PC-9 (cell line): ENCODE data around the gene ODC1. TPM values are rescaled to one million over a fixed set of nuclear protein-coding genes. Genes with fewer than 3 reads are reported as not detected.

Experiments used
- BruUV-seq: library from RNA; stranded (reverse); fragments of 400-500 nt; replicated peaks from 2 replicates; lab custom pipeline; 2021; lab: Mats Ljungman, UMichigan
- CTCF ChIA-PET: fragments of 300-600 bp; sonication (Branson Sonifier 250); formaldehyde crosslinking; loops from one replicate; lab custom pipeline; 2022; ENCODE audit warnings: antibody characterized with exemption; lab: Charles Lee
- POLR2A ChIA-PET: fragments of 300-600 bp; sonication (Branson Sonifier 250); formaldehyde crosslinking; loops from one replicate; lab custom pipeline; 2022; ENCODE audit warnings: antibody characterized with exemption; ENCODE audit not compliant: unreplicated experiment; lab: Charles Lee
- DNase-seq, 2 experiments: peaks; one replicate each; pipeline versions ENCODE4 v3.0.0 to v3.0.0-alpha.2; 2015 to 2022; ENCODE audit warnings: mixed read lengths in 1 of 2
- H2AFZ ChIP-seq: fragments of 200-600 bp; sonication (generic); 2 replicates; pipeline ENCODE4 v1.8.1; 2017; ENCODE audit warnings: antibody characterized with exemption
- H3F3A ChIP-seq: fragments of 200-600 bp; sonication (generic); 2 replicates; pipeline ENCODE4 v1.8.1; 2017; ENCODE audit warnings: antibody characterized with exemption, mild to moderate bottlenecking, low read depth; ENCODE audit not compliant: insufficient read depth
- H3K27ac ChIP-seq: fragments of 200-600 bp; sonication (generic); 2 replicates; pipeline ENCODE4 v1.6.1; 2016; ENCODE audit warnings: mixed run types
- H3K27me3 ChIP-seq: fragments of 200-600 bp; sonication (generic); 2 replicates; pipeline ENCODE4 v1.6.1; 2016; ENCODE audit warnings: low read depth, mixed run types; ENCODE audit not compliant: insufficient read depth
- H3K36me3 ChIP-seq: fragments of 200-600 bp; sonication (generic); 2 replicates; pipeline ENCODE4 v1.6.1; 2016; ENCODE audit warnings: low read depth, mixed run types
- H3K4me1 ChIP-seq: fragments of 200-600 bp; sonication (generic); replicated peaks from 2 replicates; pipeline ENCODE4 v1.6.1; 2016; ENCODE audit warnings: mixed run types; ENCODE audit not compliant: insufficient read depth
- H3K4me2 ChIP-seq: fragments of 200-600 bp; sonication (generic); 2 replicates; pipeline ENCODE4 v1.6.1; 2017; ENCODE audit warnings: mixed run types
- H3K4me3 ChIP-seq: fragments of 200-600 bp; sonication (generic); 2 replicates; pipeline ENCODE4 v1.6.1; 2016; ENCODE audit warnings: mixed run types
- H3K79me2 ChIP-seq: fragments of 200-600 bp; sonication (generic); 2 replicates; pipeline ENCODE4 v1.6.1; 2017; ENCODE audit warnings: low read depth, mixed run types
- H3K9me2 ChIP-seq: fragments of 200-600 bp; sonication (generic); 2 replicates; pipeline ENCODE4 v1.8.1; 2017; ENCODE audit warnings: mild to moderate bottlenecking; ENCODE audit not compliant: insufficient read depth
- H3K9me3 ChIP-seq: fragments of 200-600 bp; sonication (generic); 2 replicates; pipeline ENCODE4 v1.8.1; 2016; ENCODE audit warnings: low read depth; ENCODE audit not compliant: insufficient read depth
- H4K20me1 ChIP-seq: fragments of 200-600 bp; sonication (generic); 2 replicates; pipeline ENCODE4 v1.8.1; 2017; ENCODE audit not compliant: insufficient read depth
- CTCF ChIP-seq: fragments of 200-600 bp; sonication (generic); conservative IDR thresholded peaks from 2 replicates; pipeline ENCODE4 v1.6.1; 2017; ENCODE audit warnings: mixed run types, antibody characterized with exemption, mild to moderate bottlenecking, moderate library complexity
- EZH2 ChIP-seq: fragments of 200-600 bp; sonication (generic); IDR thresholded peaks from 2 replicates; pipeline ENCODE4 v1.8.0; 2017; ENCODE audit warnings: antibody characterized with exemption, low read depth
- intact Hi-C: fragments of 100-400 bp; cut with micrococcal nuclease; formaldehyde crosslinking; loops from one replicate; pipeline ENCODE4 v1.10.0; 2022; ENCODE audit not compliant: unreplicated experiment
- total RNA-seq: library from RNA; stranded (reverse); gene quantifications from 2 replicates; pipeline ENCODE4 v1.2.3, GENCODE V29; 2021

ODC1 gene
- total RNA-seq, 1 experiment from 2014 or later = 40.5 TPM

GRCh38 chr2:10398496-10398895, 49.6 kb downstream of the ODC1 start:
- H3K27ac ChIP-seq = no peak overlapping the region
- peaks cover 36% of the 10 kb centered on the region for H3K4me1 ChIP-seq
- BruUV-seq = no TSS peak
- TF ChIP-seq EZH2 (no peak), CTCF (no peak)
- H3K9me3 ChIP-seq = no peaks in the 10 kb centered on the region
- ChIA-PET CTCF (interaction anchor here (0.5 kb wide), 1 partner anchor 93 kb away, joined by 3 read pairs; no protein-coding TSS in a partner anchor), POLR2A (no interaction called here)
- H3K4me2 ChIP-seq = no peak overlapping the region
- H3K9me2 ChIP-seq = no peaks in the 10 kb centered on the region
- peaks cover 38% of the 10 kb centered on the region for H3F3A ChIP-seq
- intact Hi-C loops = no loop called here
- DNase-seq = no peak
- H4K20me1 ChIP-seq = peaks cover 30% of the 10 kb centered on the region
- no peak overlapping the region for H3K4me3 ChIP-seq
- H2AFZ ChIP-seq = no peak overlapping the region
- H3K36me3 ChIP-seq = peaks cover 7% of the 10 kb centered on the region
- no peaks in the 10 kb centered on the region for H3K27me3 ChIP-seq
- H3K79me2 ChIP-seq = peaks cover 80% of the 10 kb centered on the region

GRCh38 chr2:10397878-10398277, 50.2 kb downstream of the ODC1 start:
- intact Hi-C loops = no loop called here
- TF ChIP-seq EZH2 (no peak), CTCF (no peak)
- peaks cover 7% of the 10 kb centered on the region for H3K36me3 ChIP-seq
- no peak overlapping the region for H2AFZ ChIP-seq
- peaks cover 39% of the 10 kb centered on the region for H3K4me1 ChIP-seq
- no peak for DNase-seq
- peaks cover 38% of the 10 kb centered on the region for H3F3A ChIP-seq
- no TSS peak for BruUV-seq
- no peak overlapping the region for H3K4me3 ChIP-seq
- no peaks in the 10 kb centered on the region for H3K27me3 ChIP-seq
- POLR2A ChIA-PET = interaction anchor here (0.7 kb wide), 1 partner anchor 8 kb away, joined by 3 read pairs; no protein-coding TSS in a partner anchor
- H4K20me1 ChIP-seq = peaks cover 36% of the 10 kb centered on the region
- peaks cover 81% of the 10 kb centered on the region for H3K79me2 ChIP-seq
- H3K27ac ChIP-seq = no peak overlapping the region
- no peaks in the 10 kb centered on the region for H3K9me3 ChIP-seq
- no peaks in the 10 kb centered on the region for H3K9me2 ChIP-seq
- H3K4me2 ChIP-seq = no peak overlapping the region
- CTCF ChIA-PET = no interaction called here

GRCh38 chr2:10397297-10397875, 50.7 kb downstream of the ODC1 start:
- peaks cover 37% of the 10 kb centered on the region for H3F3A ChIP-seq
- DNase-seq = no peak
- H3K36me3 ChIP-seq = peaks cover 7% of the 10 kb centered on the region
- ChIA-PET POLR2A (interaction anchor here (0.7 kb wide), 1 partner anchor 8 kb away, joined by 3 read pairs; no protein-coding TSS in a partner anchor), CTCF (no interaction called here)
- H4K20me1 ChIP-seq = peaks cover 41% of the 10 kb centered on the region
- no peak overlapping the region for H3K4me2 ChIP-seq
- no TSS peak for BruUV-seq
- no peaks in the 10 kb centered on the region for H3K27me3 ChIP-seq
- H3K4me1 ChIP-seq = peaks cover 39% of the 10 kb centered on the region
- no peaks in the 10 kb centered on the region for H3K9me3 ChIP-seq
- H3K9me2 ChIP-seq = no peaks in the 10 kb centered on the region
- no peak overlapping the region for H3K4me3 ChIP-seq
- TF ChIP-seq EZH2 = no peak
- TF ChIP-seq CTCF = no peak
- H2AFZ ChIP-seq = no peak overlapping the region
- no peak overlapping the region for H3K27ac ChIP-seq
- H3K79me2 ChIP-seq = peaks cover 81% of the 10 kb centered on the region
- intact Hi-C loops = no loop called here
